Fibroblast of skin of left biceps (primary cell): Measurements from ENCODE around the gene ZFAND5.

Experiments used
- DNase-seq, 2 experiments: peaks; one replicate each; pipeline ENCODE4 v3.0.0-alpha.2; 2013; ENCODE audit warnings: low read depth in 2 of 2

The ZFAND5 gene

GRCh38 chr9:72363236-72363635 is 1.8 kb downstream of the ZFAND5 start:
- DNase-seq, result no peak

GRCh38 chr9:72362680-72363139 is 2.3 kb downstream of the ZFAND5 start:
- DNase-seq, result peak; percentile 17 to 19

GRCh38 chr9:72362118-72362531 is 2.9 kb downstream of the ZFAND5 start:
- DNase-seq, result no peak

GRCh38 chr9:72361217-72361616 is 3.8 kb downstream of the ZFAND5 start:
- no peak for DNase-seq

GRCh38 chr9:72360324-72360723 is 4.7 kb downstream of the ZFAND5 start:
- DNase-seq, result no peak

GRCh38 chr9:72356041-72356582 is 8.9 kb downstream of the ZFAND5 start:
- DNase-seq, result peak; percentile 35 to 38

GRCh38 chr9:72355153-72355552 is 9.9 kb downstream of the ZFAND5 start:
- no peak for DNase-seq

- DNase-seq, result no peak
Observed at GRCh38 chr9:72354704-72355103, 10.3 kb downstream of the ZFAND5 start.

GRCh38 chr9:72353455-72354116 is 11.4 kb downstream of the ZFAND5 start:
- no peak for DNase-seq

GRCh38 chr9:72352911-72353388 is 12.1 kb downstream of the ZFAND5 start:
- DNase-seq, result no peak

GRCh38 chr9:72351538-72352453 is 13.2 kb downstream of the ZFAND5 start:
- no peak for DNase-seq

- no peak for DNase-seq
Observed at GRCh38 chr9:72349911-72350310, 15.1 kb downstream of the ZFAND5 start.

GRCh38 chr9:72349240-72349639 is 15.8 kb downstream of the ZFAND5 start:
- DNase-seq, result no peak

- no peak for DNase-seq
Observed at GRCh38 chr9:72346333-72346732, 18.7 kb downstream of the ZFAND5 start.

GRCh38 chr9:72338631-72339030 is 26.4 kb downstream of the ZFAND5 start:
- no peak for DNase-seq

GRCh38 chr9:72337286-72337685 is 27.7 kb downstream of the ZFAND5 start:
- DNase-seq, result no peak

GRCh38 chr9:72334658-72335337 is 30.2 kb downstream of the ZFAND5 start:
- no peak for DNase-seq

GRCh38 chr9:72333709-72334108 is 31.3 kb downstream of the ZFAND5 start:
- no peak for DNase-seq

GRCh38 chr9:72333197-72333596 is 31.8 kb downstream of the ZFAND5 start:
- no peak for DNase-seq

- DNase-seq, result no peak
Observed at GRCh38 chr9:72332351-72332750, 32.7 kb downstream of the ZFAND5 start.

GRCh38 chr9:72327631-72328030 is 37.4 kb downstream of the ZFAND5 start:
- no peak for DNase-seq

- DNase-seq, result no peak
Observed at GRCh38 chr9:72326641-72327040, 38.4 kb downstream of the ZFAND5 start.
